ENCODE results near the gene HADH. TPM values are rescaled to one million over a fixed set of nuclear protein-coding genes. Genes with fewer than 3 reads are reported as not detected.
"Not testable (repeated sequence)": the region's sequence is repeated elsewhere in the genome, so short reads cannot be mapped to it uniquely, and the experiment has no call there.

The HADH gene
- polyA plus RNA-seq, 1 donor from 2014 or later, result 49.4 TPM

- no peak overlapping the region for H3K4me3 Mint-ChIP-seq
- H3K36me3 Mint-ChIP-seq, result peaks cover 25% of the 10 kb centered on the region
- peak overlapping the region in 1 of 3 donors; percentile 13 for H3K27ac Mint-ChIP-seq
- H3K9me3 Mint-ChIP-seq, result no peaks in the 10 kb centered on the region
- no peaks in the 10 kb centered on the region for H3K27me3 Mint-ChIP-seq
- peaks cover 0 to 6% (median 4%) of the 10 kb centered on the region in 3 donors for H3K4me1 Mint-ChIP-seq
Observed at GRCh38 chr4:108034565-108034964, 44.9 kb downstream of the HADH start.

- Mint-ChIP-seq H3K9me3 (no peaks in the 10 kb centered on the region), H3K4me3 (peak overlapping the region in 2 of 4 donors; percentile 33), H3K36me3 (peaks cover 16% of the 10 kb centered on the region), H3K4me1 (peaks cover 0 to 6% (median 4%) of the 10 kb centered on the region in 3 donors), H3K27ac (peak overlapping the region in 2 of 3 donors; percentile 73 to 96), H3K27me3 (no peaks in the 10 kb centered on the region)
Observed at GRCh38 chr4:108035691-108036090, 46.0 kb downstream of the HADH start.

- H3K36me3 Mint-ChIP-seq, result peaks cover 12% of the 10 kb centered on the region
- H3K27ac Mint-ChIP-seq, result peak overlapping the region; percentile 30 to 96 (median 81)
- peak overlapping the region in 1 of 4 donors; percentile 33 for H3K4me3 Mint-ChIP-seq
- no peaks in the 10 kb centered on the region for H3K27me3 Mint-ChIP-seq
- H3K4me1 Mint-ChIP-seq, result peaks cover 0 to 6% (median 2%) of the 10 kb centered on the region in 3 donors
- no peaks in the 10 kb centered on the region for H3K9me3 Mint-ChIP-seq
Observed at GRCh38 chr4:108036213-108036612, 46.5 kb downstream of the HADH start.

DNA sequence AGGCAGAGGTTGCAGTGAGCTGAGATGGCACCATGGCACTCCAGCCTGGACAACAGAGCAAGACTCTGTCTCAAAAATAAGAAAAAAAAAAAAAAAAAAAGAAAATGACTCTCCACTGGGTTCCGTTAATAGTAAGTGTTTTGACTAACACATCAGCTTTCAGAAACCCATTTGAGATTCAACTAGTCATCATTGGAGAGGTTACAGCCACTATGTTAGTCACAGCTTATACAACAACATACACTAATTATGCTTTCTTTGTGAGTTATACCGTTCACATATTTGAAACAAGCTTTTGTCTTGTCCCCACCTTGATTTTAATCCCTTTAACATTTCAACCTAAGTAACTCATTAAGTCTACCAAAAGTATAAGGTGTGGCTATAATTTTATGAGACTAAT is 48.2 kb downstream of the HADH start:
- H3K4me1 Mint-ChIP-seq, result peaks cover 0 to 6% (median 2%) of the 10 kb centered on the region in 3 donors
- no peak overlapping the region for H3K4me3 Mint-ChIP-seq
- peaks cover 12% of the 10 kb centered on the region for H3K36me3 Mint-ChIP-seq

DNA sequence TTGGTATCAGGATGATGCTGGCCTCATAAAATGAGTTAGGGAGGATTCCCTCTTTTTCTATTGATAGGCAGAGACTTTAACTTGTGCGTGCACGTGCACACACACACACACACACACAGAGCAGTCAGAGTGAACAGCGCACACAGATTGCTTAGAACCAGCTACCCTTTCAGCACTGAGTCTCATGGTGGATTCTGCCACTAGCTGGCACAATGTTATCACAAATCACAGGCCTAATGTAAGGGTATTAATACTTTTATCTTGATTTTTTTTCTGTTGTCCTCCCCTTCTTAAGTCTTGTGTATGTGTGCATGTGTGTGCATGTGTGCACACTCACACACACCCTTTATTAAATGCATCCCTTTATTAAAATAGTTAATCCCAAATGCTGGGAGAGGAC is 53.2 kb downstream of the HADH start:
- Mint-ChIP-seq H3K9me3 (no peaks in the 10 kb centered on the region), H3K27ac (no peak overlapping the region), H3K27me3 (no peaks in the 10 kb centered on the region), H3K36me3 (no peaks in the 10 kb centered on the region), H3K4me3 (no peak overlapping the region), H3K4me1 (no peaks in the 10 kb centered on the region)

More for the DNA sequence above, 48.2 kb downstream of the HADH start:
- H3K27me3 Mint-ChIP-seq, result no peaks in the 10 kb centered on the region
- H3K9me3 Mint-ChIP-seq, result no peaks in the 10 kb centered on the region
- no peak overlapping the region for H3K27ac Mint-ChIP-seq

DNA sequence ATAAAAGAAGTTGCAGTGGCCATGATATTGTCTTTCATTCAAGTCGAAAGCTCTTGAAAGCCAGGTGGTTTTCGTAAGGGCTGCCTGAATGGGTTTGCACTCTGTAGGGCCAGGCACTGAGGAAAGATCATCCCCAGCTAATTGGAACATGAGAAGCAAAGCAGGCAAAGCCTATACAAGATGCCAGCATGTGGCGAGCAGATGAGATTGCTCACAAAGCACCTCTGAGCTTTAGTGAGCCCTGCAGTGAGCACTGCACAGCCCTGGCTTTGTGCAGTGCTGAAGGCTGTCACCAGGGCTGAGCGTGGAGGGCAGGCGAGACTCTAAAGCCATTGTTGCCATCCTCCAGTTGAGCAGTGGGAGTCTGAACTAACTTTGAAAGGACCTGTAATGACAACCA is 53.8 kb downstream of the HADH start:
- Mint-ChIP-seq H3K36me3 (no peaks in the 10 kb centered on the region), H3K4me3 (no peak overlapping the region), H3K27me3 (no peaks in the 10 kb centered on the region), H3K4me1 (no peaks in the 10 kb centered on the region), H3K9me3 (no peaks in the 10 kb centered on the region), H3K27ac (no peak overlapping the region)

- Mint-ChIP-seq H3K4me1 (peaks cover 0 to 6% (median 1%) of the 10 kb centered on the region in 3 donors), H3K27me3 (peaks cover 1% of the 10 kb centered on the region), H3K27ac (no peak overlapping the region), H3K4me3 (no peak overlapping the region), H3K36me3 (no peaks in the 10 kb centered on the region), H3K9me3 (no peaks in the 10 kb centered on the region)
Observed at GRCh38 chr4:108044951-108045686, 55.4 kb downstream of the HADH start.

- Mint-ChIP-seq H3K27ac (no peak overlapping the region), H3K4me1 (peaks cover 0 to 7% (median 1%) of the 10 kb centered on the region in 3 donors)
Observed at GRCh38 chr4:108045687-108046024, 56.0 kb downstream of the HADH start.

GRCh38 chr4:108047199-108047598 is 57.5 kb downstream of the HADH start:
- H3K27me3 Mint-ChIP-seq, result peaks cover 1% of the 10 kb centered on the region
- no peaks in the 10 kb centered on the region for H3K36me3 Mint-ChIP-seq
- H3K27ac Mint-ChIP-seq, result no peak overlapping the region
- H3K4me1 Mint-ChIP-seq, result peaks cover 0 to 7% (median 1%) of the 10 kb centered on the region in 3 donors
- H3K9me3 Mint-ChIP-seq, result no peaks in the 10 kb centered on the region
- H3K4me3 Mint-ChIP-seq, result no peak overlapping the region

More at GRCh38 chr4:108045687-108046024, 56.0 kb downstream of the HADH start:
- Mint-ChIP-seq H3K4me3 (no peak overlapping the region), H3K27me3 (peaks cover 1% of the 10 kb centered on the region), H3K9me3 (no peaks in the 10 kb centered on the region), H3K36me3 (no peaks in the 10 kb centered on the region)

- Mint-ChIP-seq H3K4me3 (no peak overlapping the region), H3K9me3 (no peaks in the 10 kb centered on the region), H3K27me3 (peaks cover 1% of the 10 kb centered on the region), H3K4me1 (peaks cover 0 to 7% (median 1%) of the 10 kb centered on the region in 3 donors), H3K27ac (no peak overlapping the region), H3K36me3 (no peaks in the 10 kb centered on the region)
Observed at GRCh38 chr4:108048157-108048556, 58.5 kb downstream of the HADH start.

DNA sequence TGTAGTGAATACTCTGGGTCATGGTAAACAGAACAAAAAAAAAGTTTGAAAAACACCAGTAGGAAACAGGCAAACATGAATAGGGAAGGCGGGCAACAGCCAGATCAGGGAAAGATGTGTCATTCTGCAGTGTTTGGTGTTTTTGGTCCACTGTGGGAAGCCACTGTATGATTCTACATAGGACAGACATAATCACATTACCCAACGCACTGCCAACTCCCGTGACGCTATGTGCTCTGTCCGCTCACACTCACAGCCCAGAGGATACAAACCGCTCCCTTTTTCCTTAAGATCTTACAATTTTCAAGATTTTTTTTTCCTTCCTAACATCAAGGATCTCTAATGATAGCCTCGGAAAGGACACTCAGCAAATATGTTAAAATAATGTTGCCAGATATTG is 59.3 kb downstream of the HADH start:
- H3K4me3 Mint-ChIP-seq, result peak overlapping the region; percentile 10 to 67 (median 36)
- H3K4me1 Mint-ChIP-seq, result peaks cover 0 to 7% (median 1%) of the 10 kb centered on the region in 3 donors
- H3K9me3 Mint-ChIP-seq, result no peaks in the 10 kb centered on the region
- peak overlapping the region in 2 of 3 donors; percentile 17 to 18 for H3K27ac Mint-ChIP-seq
- peaks cover 1% of the 10 kb centered on the region for H3K27me3 Mint-ChIP-seq
- H3K36me3 Mint-ChIP-seq, result no peaks in the 10 kb centered on the region

- H3K4me1 Mint-ChIP-seq, result peaks cover 0 to 7% (median 1%) of the 10 kb centered on the region in 3 donors
Observed at GRCh38 chr4:108049406-108049805, 59.7 kb downstream of the HADH start.

GRCh38 chr4:108050166-108051111 is 60.8 kb downstream of the HADH start:
- H3K4me1 Mint-ChIP-seq, H3K9me3 Mint-ChIP-seq, H3K36me3 Mint-ChIP-seq, H3K27me3 Mint-ChIP-seq: not testable (repeated sequence)
- H3K4me3 Mint-ChIP-seq, result peak overlapping the region in 1 of 4 donors; percentile 20
- peak overlapping the region in 1 of 3 donors; percentile 15 for H3K27ac Mint-ChIP-seq

More at GRCh38 chr4:108049406-108049805, 59.7 kb downstream of the HADH start:
- peak overlapping the region; percentile 10 to 67 (median 36) for H3K4me3 Mint-ChIP-seq
- H3K9me3 Mint-ChIP-seq, result no peaks in the 10 kb centered on the region
- H3K36me3 Mint-ChIP-seq, result no peaks in the 10 kb centered on the region
- H3K27ac Mint-ChIP-seq, result peak overlapping the region in 2 of 3 donors; percentile 17 to 18
- H3K27me3 Mint-ChIP-seq, result peaks cover 1% of the 10 kb centered on the region

DNA sequence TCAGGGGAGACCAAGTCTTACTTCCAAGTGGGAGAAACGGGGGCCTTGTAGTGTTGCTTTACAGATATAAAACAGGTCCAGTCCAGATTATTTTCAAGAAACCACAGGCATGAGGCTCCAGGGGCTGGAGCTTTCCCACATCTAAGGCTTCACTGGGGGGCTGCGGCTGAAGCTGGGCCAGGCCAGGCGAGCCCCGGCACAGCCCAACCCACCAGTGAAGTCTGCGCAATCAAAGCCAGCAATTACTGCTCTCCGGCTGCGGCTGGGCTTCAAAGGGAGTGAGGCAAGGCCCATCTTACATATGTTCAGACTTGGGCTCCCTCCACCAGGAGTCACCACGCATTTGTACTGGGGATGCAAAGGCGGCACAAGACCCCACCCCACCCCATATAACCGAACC is 61.7 kb downstream of the HADH start:
- peak overlapping the region in 1 of 3 donors; percentile 7 for H3K27ac Mint-ChIP-seq
- H3K36me3 Mint-ChIP-seq, result no peaks in the 10 kb centered on the region
- H3K27me3 Mint-ChIP-seq, result peaks cover 6% of the 10 kb centered on the region
- H3K9me3 Mint-ChIP-seq, result peaks cover 0 to 1% (median 0%) of the 10 kb centered on the region in 3 donors
- peaks cover 0 to 7% (median 1%) of the 10 kb centered on the region in 3 donors for H3K4me1 Mint-ChIP-seq
- no peak overlapping the region for H3K4me3 Mint-ChIP-seq

- Mint-ChIP-seq H3K9me3 (peaks cover 0 to 1% (median 0%) of the 10 kb centered on the region in 3 donors), H3K4me3 (no peak overlapping the region), H3K27me3 (peaks cover 6% of the 10 kb centered on the region), H3K36me3 (no peaks in the 10 kb centered on the region), H3K27ac (no peak overlapping the region), H3K4me1 (peaks cover 0 to 7% (median 3%) of the 10 kb centered on the region in 3 donors)
Observed at GRCh38 chr4:108052558-108053120, 63.0 kb downstream of the HADH start.
